GM12801 (cell line): ENCODE data around the gene SCUBE1.

Experiments used
- TF ChIP-seq, protein P1 (sequence below): IDR thresholded peaks from one replicate; pipeline ENCODE4 v1.5.1; 2011; ENCODE audit warnings: control low read depth; ENCODE audit not compliant: insufficient read length; ENCODE audit errors: extremely low read depth

Gene SCUBE1

GRCh38 chr22:43191831-43192230, 151.3 kb downstream of the SCUBE1 start:
- TF ChIP-seq, protein P1, sequence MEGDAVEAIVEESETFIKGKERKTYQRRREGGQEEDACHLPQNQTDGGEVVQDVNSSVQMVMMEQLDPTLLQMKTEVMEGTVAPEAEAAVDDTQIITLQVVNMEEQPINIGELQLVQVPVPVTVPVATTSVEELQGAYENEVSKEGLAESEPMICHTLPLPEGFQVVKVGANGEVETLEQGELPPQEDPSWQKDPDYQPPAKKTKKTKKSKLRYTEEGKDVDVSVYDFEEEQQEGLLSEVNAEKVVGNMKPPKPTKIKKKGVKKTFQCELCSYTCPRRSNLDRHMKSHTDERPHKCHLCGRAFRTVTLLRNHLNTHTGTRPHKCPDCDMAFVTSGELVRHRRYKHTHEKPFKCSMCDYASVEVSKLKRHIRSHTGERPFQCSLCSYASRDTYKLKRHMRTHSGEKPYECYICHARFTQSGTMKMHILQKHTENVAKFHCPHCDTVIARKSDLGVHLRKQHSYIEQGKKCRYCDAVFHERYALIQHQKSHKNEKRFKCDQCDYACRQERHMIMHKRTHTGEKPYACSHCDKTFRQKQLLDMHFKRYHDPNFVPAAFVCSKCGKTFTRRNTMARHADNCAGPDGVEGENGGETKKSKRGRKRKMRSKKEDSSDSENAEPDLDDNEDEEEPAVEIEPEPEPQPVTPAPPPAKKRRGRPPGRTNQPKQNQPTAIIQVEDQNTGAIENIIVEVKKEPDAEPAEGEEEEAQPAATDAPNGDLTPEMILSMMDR, result no peak

- TF ChIP-seq, protein P1, result no peak
Measured at GRCh38 chr22:43188829-43189545, 154.2 kb downstream of the SCUBE1 start.

GRCh38 chr22:43187171-43188099, 155.7 kb downstream of the SCUBE1 start:
- TF ChIP-seq, protein P1, result no peak

GRCh38 chr22:43186272-43187170, 156.7 kb downstream of the SCUBE1 start, which contains the start of gene TTLL12:
TSS of gene TTLL12 (minus strand) at chr22:43187134. CDS start at chr22:43187069, 65 bp downstream.
- TF ChIP-seq, protein P1, result no peak

- TF ChIP-seq, protein P1, result no peak
Measured at GRCh38 chr22:43185860-43186261, 157.3 kb downstream of the SCUBE1 start.

DNA sequence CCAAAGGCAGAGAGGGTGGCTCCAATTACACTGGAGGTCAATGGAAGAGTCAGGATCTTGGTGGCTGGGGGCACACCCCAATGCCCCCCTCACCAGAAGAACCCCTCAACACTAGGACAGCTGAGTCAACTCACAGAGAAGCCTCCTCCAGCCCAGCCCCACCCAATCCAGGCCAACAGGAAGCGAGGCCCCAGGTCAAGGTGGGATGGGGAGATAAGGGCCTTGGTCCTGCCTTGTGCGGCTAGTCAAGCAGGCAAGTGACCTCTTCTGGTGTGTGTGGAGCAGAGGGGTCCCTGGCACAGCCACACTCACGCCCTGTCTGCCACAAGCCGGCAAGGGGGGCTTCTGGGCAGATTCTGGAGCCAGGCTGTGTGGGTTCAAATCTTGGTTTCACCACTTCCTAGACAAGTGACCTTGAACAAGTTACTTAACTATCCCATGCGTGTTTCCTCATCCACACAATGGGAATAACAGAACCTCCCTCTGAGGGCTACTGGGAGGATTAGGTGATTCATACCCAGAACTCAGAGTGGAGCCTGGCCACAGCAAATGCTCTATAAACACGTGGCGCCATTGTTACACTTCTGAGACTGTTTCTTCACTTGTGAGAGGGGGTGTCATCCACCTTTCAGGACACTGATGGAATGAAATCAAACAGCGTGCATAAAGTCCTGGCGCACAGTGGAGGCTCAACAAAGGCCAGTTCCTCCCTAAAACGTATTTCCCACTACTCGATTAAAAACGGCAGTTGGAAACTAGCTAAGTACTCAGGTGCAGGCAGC, 159.5 kb downstream of the SCUBE1 start:
- TF ChIP-seq, protein P1, result no peak
